CD4-positive, alpha-beta T cell treated with Interleukin-12 subunit alpha and Interleukin-12 subunit beta, for 1 hour (primary cell): Measurements from ENCODE around the gene CEACAM16.
"Not testable (repeated sequence)": the region's sequence is repeated elsewhere in the genome, so short reads cannot be mapped to it uniquely, and the experiment has no call there.

Experiments
- DNase-seq: peaks from one replicate; pipeline ENCODE4 v3.0.0-alpha.2; 2020

Gene CEACAM16

GRCh38 chr19:44698492-44699201 is at the start of gene CEACAM16:
TSS of gene CEACAM16 (plus strand) at chr19:44699151. CDS start at chr19:44701457, 2,306 bp downstream.
- no peak for DNase-seq

DNA sequence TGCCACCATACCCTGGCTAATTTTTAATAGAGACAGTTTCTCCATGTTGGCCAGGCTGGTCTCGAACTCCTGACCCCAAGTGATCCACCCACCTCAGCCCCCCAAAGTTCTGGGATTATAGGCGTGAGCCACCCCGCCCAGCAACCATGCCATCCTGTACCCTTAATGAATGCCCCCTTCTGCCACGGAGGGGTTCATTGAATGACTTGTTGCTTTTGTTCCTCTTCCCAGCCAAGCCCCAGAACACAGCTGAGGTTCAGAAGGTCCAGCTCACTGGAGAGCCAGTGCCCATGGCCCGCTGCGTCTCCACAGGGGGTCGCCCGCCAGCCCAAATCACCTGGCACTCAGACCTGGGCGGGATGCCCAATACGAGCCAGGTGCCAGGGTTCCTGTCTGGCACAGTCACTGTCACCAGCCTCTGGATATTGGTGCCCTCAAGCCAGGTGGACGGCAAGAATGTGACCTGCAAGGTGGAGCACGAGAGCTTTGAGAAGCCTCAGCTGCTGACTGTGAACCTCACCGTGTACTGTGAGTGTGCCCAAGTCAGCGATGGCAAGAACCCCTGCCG is 49.3 kb upstream of the CEACAM16 start:
- DNase-seq, result no peak

DNA sequence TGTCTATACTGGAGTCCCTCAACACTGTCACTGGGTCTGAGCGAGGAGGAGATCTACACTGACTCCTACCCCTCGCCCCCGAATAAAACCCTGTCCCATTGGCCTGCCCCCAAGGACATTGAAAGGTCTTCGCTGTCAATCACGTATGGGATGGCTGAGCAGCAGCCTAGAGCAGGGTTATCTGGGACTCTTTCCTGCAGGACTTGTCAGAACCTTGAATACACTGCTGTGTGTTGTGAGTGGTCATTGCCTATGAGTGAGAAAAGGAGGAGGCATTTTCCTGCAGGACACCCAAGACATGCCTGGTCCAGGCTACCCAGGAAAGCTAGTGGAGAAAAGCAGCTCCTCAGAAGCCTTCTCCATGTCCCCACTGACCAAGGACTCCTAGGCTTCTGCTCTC is 45.6 kb upstream of the CEACAM16 start:
- no peak for DNase-seq

- DNase-seq, result peak; percentile 78
Measured at GRCh38 chr19:44653977-44654774, 44.8 kb upstream of the CEACAM16 start.

DNA sequence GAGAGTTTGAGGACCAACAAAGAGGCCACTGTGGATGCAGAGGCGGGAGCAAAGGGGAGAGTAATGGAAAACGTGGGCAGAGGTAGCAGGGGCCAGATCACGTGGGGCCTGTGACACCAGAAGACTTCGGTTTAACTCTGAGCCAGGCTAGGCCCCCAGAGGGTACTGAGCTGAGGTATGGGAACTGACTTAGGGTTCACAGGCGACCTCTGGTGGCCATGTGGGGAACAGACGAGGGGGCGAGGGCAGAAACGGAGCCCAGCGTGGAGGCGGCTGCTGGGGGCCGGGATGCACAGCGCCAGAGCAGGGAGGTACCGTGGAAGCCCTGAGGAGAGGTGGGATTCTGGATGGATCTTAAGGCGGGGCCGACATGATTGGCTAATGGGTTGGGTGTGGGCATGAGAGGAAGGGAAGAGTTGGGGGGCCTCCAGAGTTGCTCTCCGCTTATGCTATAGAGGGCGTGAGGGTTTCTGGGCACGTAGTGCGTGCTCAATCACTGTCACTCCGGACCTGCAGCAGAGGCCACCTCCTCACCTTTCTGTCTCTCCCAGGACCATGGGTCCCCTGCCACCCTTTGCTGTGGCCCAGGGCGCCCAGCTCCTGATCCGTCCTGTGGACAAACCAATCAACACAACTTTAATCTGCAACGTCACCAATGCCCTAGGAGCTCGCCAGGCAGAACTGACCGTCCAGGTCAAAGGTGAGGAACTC is 41.6 kb upstream of the CEACAM16 start:
- DNase-seq, result peak; percentile 61

DNA sequence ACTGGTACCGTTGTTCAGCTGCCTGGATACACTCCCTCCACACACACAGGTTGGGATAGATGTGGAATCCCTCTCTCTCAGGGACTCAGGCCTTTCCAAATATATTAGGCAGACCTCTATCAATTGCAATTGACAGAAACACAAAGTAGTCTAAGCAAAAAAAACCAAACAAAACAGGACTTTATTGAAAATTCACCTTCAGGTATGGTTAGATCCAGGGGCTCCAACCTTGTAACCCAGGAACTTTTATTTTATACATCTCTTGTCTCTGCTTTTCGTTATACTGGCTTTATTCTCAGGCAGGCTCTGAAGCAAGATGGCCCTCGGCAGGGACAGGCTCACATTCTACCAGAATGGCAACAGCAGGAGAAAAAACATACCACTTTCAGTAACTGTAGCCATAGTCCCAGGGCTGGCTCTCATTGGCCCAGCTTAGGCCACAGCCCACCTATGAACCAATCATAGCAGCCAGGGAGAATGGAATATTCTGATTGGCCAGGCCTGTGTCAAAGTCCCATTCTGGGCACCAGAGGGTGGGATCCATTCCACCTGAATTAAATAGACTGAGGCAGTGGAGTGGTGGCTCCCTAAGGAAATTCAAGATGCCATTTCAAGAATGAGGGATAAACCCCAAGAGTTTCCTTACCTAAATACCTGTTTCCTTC is 40.8 kb upstream of the CEACAM16 start:
- no peak for DNase-seq

GRCh38 chr19:44660081-44660480 is 38.9 kb upstream of the CEACAM16 start:
- DNase-seq, result no peak

DNA sequence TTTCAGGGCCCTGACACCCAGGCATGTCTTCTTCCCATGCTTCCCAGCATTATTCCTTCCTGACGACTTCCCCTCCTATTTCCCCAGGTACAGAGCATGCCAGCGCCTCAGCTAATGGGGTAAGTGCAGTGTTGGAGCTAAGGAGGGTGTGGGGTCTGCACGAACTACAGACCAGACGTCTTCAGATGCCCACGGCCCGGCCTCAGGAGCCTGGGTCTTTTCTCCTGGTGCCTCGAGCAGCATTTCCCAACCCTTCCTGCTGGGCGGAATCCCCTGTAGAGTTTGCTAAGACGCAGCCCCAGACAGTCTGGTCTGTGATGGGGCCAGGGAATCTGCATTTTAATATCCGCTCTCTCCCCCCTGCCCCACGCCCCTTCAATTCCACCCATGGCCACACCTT is 37.7 kb upstream of the CEACAM16 start:
- DNase-seq, result no peak

DNA sequence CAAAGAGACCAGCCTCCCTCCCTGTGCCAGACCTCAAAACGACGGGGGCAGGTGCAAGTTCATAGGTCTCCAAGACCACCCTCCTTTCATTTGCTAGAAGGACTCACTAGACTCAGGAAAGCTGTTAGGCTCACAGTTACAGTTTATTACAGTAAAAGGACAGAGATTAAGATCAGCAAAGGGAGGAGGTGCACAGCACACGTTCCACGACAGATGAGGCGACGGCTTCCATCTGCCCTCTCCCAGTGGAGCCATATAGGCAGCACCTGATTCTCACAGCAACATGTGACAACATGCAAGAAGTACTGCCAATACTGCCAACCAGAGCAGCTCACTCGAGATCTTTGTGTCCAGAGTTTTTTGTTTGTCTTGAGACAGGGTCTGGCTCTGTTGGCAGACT is 37.0 kb upstream of the CEACAM16 start:
- DNase-seq, result no peak

- DNase-seq, result no peak
Measured at GRCh38 chr19:44662691-44663385, 36.1 kb upstream of the CEACAM16 start.

DNA sequence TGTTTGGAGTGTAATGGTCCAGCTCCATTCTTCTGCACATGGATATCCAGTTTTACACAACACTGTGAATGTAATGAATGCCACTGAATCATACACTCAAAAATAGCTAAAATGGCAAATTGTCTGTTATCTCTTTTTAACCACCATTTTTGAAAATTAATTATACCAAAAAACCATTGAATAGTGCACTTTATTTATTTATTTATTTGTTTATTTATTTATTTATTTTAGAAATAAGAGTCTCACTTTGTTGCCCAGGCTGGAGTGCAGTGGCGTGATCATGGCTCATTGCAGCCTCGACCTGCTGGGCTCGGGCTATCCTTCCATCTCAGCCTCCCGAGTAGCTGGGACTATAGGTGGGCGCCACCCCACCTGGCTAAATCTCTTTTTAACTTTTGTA is 35.0 kb upstream of the CEACAM16 start:
- DNase-seq, result no peak

- no peak for DNase-seq
Measured at GRCh38 chr19:44664976-44665375, 34.0 kb upstream of the CEACAM16 start.

GRCh38 chr19:44666852-44667556 is 31.9 kb upstream of the CEACAM16 start:
- no peak for DNase-seq

DNA sequence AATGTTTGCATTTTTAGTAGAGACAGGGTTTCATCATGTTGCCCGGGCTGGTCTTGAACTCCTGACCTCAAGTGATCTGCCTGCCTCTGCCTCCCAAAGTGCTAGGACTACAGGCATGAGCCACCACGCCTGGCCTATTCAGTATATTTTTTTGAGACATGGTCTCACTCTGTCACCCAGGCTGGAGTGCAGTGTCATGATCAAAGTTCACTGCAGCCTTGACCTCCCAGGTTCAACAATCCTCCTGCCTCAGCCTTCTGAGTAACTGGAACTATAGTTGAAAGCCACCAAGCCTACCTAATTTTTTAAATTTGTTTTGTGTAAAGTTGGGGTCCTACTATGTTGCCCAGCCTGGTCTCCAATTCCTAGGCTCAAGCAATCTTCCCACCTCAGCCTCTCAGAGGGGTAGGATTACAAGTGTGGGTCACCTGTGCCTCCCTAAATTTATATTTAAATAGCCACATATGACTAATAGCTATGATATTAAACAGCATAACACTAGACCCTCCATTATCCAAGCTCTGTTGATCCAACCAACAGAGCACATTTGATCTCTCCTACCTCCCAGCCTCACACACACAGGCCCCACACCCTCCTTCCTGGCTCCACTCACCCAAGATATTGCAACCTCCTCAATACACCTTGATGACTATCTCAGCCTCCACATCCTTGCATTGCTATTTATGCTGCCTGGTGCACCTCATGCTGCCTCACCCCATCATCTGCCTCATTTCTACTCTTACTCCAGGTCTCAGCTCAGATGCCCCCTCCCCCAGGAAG is 29.8 kb upstream of the CEACAM16 start:
- no peak for DNase-seq

- not testable (repeated sequence) for DNase-seq
Measured at GRCh38 chr19:44670027-44670426, 28.9 kb upstream of the CEACAM16 start.

DNA sequence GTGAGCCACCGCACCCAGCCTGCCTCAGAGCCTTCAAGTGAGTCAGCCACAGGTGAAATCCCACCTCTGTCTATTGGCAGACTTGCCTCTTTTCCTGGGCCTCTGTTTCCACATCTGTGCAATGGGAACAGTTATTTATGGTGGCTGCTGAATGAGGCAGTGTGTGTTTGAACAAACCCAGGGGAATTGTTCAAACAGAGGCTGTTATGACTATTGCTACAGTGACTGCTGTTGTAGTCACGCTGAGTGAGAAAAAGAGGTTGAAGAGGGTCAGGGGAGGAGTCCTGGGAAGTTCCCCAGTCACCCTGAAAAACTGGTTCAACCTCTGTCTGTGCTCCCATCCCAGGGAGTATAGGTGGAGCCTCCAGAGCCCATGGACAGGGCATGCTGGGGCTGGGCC is 27.6 kb upstream of the CEACAM16 start, which contains the start of gene CEACAM19:
Gene CEACAM19, plus strand, starts transcription at position 83 of the 400 bp plus-strand sequence. CDS start 450 bp downstream, outside the sequence.
- no peak for DNase-seq

DNA sequence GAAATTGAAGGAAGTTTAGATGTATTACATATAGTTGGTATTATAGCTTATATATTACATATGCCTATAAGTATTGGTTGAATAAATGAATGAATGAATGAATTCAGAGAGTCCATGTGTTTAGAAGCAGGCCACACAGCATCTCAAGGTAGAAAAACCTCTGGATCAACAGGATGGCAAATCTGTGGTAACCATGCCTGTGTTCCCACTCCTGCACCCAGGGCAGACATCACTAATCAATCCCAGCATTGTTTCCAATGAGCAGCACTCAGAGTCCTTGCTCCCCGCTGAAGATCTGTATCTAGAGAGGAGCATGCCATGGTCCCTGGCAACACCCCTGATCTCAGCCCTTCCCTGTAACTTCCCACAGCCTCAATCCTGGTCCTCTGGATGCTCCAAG is 26.7 kb upstream of the CEACAM16 start:
- DNase-seq, result no peak

GRCh38 chr19:44673510-44673909 is 25.4 kb upstream of the CEACAM16 start:
- no peak for DNase-seq

DNA sequence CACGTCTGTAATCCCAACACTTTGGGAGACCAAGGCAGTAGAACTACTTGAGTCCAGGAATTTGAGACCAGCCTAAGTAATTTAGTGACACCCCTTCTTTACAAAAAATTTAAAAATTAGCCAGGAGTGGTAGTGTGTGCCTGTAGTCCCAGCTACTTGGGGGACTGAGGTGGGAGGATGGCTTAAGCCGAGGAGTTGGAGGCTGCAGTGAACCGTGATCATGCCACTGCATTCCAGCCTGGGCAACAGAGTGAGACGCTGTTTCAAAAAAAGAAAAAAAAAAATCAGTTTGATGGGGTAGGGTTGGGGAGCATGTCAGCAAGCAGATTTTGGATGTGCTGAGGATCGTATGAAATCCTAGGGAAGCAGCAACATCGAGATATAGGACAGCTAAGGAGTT is 23.4 kb upstream of the CEACAM16 start:
- no peak for DNase-seq

DNA sequence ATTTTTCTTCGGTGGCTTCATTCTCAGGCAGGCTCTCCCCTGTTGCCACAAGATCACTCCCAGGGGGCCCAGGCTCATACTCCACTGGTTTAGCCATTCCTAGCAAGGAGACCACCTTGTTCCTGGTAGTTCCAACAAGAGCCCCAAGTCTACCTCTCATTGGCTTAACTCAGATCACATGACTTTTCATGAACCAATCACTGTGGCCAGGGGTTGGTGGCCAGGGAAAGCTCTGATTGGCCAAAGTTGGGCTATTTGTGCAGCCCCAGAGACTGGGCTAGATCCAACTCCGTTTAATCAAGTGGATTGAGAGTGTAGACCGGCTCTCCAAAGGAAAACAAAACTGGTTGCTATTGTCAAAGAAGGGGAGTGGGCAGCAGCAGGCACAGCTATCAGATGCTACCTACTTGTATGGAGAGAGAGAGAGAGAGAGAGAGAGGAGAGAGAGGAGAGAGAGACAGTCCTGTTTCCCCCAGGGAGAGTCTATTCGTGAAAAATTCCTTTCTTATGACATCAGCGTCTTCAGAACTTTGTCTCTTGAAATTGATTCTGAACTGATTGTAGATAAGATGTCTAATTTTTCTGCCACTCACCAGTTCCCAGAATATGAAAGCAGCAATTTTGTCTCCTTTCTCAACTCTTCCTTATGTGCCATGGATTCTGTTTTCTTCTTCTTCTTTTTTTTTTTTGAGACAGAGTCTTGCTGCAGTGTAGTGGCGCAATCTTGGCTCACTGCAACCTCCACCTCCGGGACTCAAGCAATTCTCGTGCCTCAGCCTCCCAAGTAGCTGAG is 21.7 kb upstream of the CEACAM16 start:
- no peak for DNase-seq
